ENCODE results near the gene SNX3. TPM values are rescaled to one million over a fixed set of nuclear protein-coding genes. Genes with fewer than 3 reads are reported as not detected.

Gene SNX3
- total RNA-seq, 4 donors from 2014 or later = 150 to 177 (median 168) TPM

GRCh38 chr6:108163267-108163643, 97.6 kb downstream of the SNX3 start:
- H3K36me3 ChIP-seq = no peaks in the 10 kb centered on the region
- H3K9me3 ChIP-seq = no peaks in the 10 kb centered on the region
- TF ChIP-seq POLR2A (IDR thresholded peaks at IDR 0.05) (no peak), CTCF (IDR thresholded peaks at IDR 0.05 in 4 of 5, conservative IDR thresholded peaks at IDR 0.05 in 1 of 5) (no peak)
- in situ Hi-C loops (cut with MboI; ENCODE audit: low sequenced_read_pairs in 4 of 4) = no loop called here
- DNase-seq = no peak
- ATAC-seq = no peak
- intact Hi-C loops (cut with DNase I; ENCODE audit: low total_unique reads) = no loop called here
- H3K27me3 ChIP-seq = peaks cover 99% of the 10 kb centered on the region in 3 donors
- H3K27ac ChIP-seq = no peak overlapping the region
- no peak overlapping the region for H3K4me3 ChIP-seq
- peaks cover 13 to 28% of the 10 kb centered on the region in 2 donors for H3K4me1 ChIP-seq

GRCh38 chr6:108161724-108162282, 99.0 kb downstream of the SNX3 start:
- Histone ChIP-seq H3K27ac (no peak overlapping the region), H3K36me3 (no peaks in the 10 kb centered on the region), H3K4me3 (no peak overlapping the region), H3K27me3 (peaks cover 99% of the 10 kb centered on the region in 3 donors), H3K4me1 (peaks cover 22 to 30% of the 10 kb centered on the region in 2 donors), H3K9me3 (no peaks in the 10 kb centered on the region)
- in situ Hi-C loops (cut with MboI; ENCODE audit: low sequenced_read_pairs in 4 of 4) = no loop called here
- TF ChIP-seq CTCF (IDR thresholded peaks at IDR 0.05 in 4 of 5, conservative IDR thresholded peaks at IDR 0.05 in 1 of 5) (no peak), POLR2A (IDR thresholded peaks at IDR 0.05) (no peak)
- intact Hi-C loops (cut with DNase I; ENCODE audit: low total_unique reads) = no loop called here
- no peak for DNase-seq
- no peak for ATAC-seq

Other genes with a start within 250 kb of the SNX3 start
- 10 to 100 TPM; 28.3 to 64.3 (median 40.0) TPM for gene OSTM1, start 186.3 kb downstream of the SNX3 start, total RNA-seq
- gene NR2E1, start 95.0 kb downstream of the SNX3 start, total RNA-seq = not detected
- 1 to 10 TPM; 2.1 to 7.0 (median 2.6) TPM for gene AFG1L, start 34.0 kb upstream of the SNX3 start, total RNA-seq

Data from gastrocnemius medialis (tissue), 4 donors.